Stimulated activated naive CD8-positive, alpha-beta T cell treated with anti-CD3 and anti-CD28 coated beads, Interleukin-15, amount 100 ng/mL, for 72 hours (primary cell): ENCODE results near the gene UTP3.
"Not testable (repeated sequence)": the region's sequence is repeated elsewhere in the genome, so short reads cannot be mapped to it uniquely, and the experiment has no call there.

ENCODE experiments used
- ATAC-seq: fragments of 150-1000 bp; cut with Tn5 transposase; 2 replicates; pipeline ENCODE4 v1.10.0; 2021; ENCODE audit warnings: mild to moderate bottlenecking, moderate library complexity
- DNase-seq, 2 donors: peaks; one replicate each; pipeline ENCODE4 v3.0.0; 2021 to 2022
- H3K27ac Mint-ChIP-seq, 2 donors: one replicate each; pipeline ENCODE4 v1.8.0; 2022; ENCODE audit warnings: mild to moderate bottlenecking in 2 of 2, mixed read lengths in 2 of 2, moderate library complexity in 2 of 2
- H3K27me3 Mint-ChIP-seq: one replicate; pipeline ENCODE4 v1.8.0; 2022; ENCODE audit warnings: mixed read lengths
- H3K4me1 Mint-ChIP-seq: one replicate; pipeline ENCODE4 v1.8.0; 2022; ENCODE audit warnings: mild to moderate bottlenecking, mixed read lengths
- H3K4me3 Mint-ChIP-seq, 2 donors: one replicate each; pipeline ENCODE4 v1.8.0; 2022; ENCODE audit warnings: mild to moderate bottlenecking in 2 of 2, mixed read lengths in 2 of 2, moderate library complexity in 1 of 2
- H3K9me3 Mint-ChIP-seq, 2 donors: one replicate each; pipeline ENCODE4 v1.8.0; 2022; ENCODE audit warnings: mixed read lengths in 2 of 2

UTP3 gene, protein sequence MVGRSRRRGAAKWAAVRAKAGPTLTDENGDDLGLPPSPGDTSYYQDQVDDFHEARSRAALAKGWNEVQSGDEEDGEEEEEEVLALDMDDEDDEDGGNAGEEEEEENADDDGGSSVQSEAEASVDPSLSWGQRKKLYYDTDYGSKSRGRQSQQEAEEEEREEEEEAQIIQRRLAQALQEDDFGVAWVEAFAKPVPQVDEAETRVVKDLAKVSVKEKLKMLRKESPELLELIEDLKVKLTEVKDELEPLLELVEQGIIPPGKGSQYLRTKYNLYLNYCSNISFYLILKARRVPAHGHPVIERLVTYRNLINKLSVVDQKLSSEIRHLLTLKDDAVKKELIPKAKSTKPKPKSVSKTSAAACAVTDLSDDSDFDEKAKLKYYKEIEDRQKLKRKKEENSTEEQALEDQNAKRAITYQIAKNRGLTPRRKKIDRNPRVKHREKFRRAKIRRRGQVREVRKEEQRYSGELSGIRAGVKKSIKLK

DNA sequence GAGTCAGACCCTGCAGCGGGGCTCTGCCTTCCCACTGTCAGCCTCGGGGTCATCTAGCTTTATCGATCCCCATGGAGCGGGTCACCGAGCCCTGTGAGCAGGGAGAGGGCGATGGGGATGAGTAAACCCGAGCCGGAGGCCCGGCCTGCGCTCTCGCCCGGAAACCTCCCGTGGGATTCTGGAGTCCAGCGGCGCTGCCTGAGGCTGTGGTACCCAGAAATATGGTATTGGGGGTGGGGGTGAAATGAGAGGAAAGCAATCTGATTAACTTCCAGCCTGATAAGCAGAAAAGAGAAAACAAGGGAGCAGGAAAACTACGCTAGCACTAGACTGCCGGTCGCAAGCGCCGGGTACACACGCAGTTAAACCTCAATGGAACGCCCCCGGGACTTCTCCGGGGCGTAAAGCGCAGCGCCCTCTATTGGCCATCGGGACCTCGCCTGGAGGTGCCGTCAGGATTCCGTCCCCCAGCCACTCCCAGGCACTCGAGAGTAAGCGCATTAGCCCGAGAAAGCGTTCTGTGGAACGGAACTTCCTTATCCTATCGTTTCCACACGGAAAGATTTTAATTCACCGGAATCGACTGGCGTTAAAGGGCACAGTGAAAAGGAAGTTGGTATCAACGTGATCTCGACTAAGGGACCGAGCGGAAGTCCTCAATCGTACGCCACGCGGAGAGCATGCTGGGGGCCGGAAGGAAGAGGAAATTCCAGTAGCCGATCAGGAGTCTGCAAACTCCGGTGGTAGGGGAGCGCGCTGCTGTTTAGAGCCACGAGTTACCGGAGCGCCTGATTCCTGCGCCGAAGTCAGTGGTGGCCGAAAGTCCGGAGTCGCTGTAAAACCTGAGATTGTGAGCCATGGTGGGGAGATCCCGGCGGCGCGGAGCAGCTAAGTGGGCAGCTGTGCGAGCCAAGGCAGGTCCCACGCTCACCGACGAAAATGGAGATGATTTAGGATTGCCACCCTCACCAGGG lies at the start of gene UTP3:
Gene UTP3, plus strand, starts transcription at position 712 of the 974 bp plus-strand sequence. Its CDS starts 146 bp downstream, at position 858.
- Mint-ChIP-seq H3K27ac (peak within 1 kb of the TSS; percentile 99 to 100), H3K4me3 (peak within 1 kb of the TSS; percentile 98 to 99), H3K4me1 (peaks cover 42% of the 10 kb centered on the region), H3K27me3 (no peaks in the 10 kb centered on the region), H3K9me3 (no peaks in the 10 kb centered on the region)
- ATAC-seq (peak; percentile 94), DNase-seq (peak; percentile 93 to 95)

DNA sequence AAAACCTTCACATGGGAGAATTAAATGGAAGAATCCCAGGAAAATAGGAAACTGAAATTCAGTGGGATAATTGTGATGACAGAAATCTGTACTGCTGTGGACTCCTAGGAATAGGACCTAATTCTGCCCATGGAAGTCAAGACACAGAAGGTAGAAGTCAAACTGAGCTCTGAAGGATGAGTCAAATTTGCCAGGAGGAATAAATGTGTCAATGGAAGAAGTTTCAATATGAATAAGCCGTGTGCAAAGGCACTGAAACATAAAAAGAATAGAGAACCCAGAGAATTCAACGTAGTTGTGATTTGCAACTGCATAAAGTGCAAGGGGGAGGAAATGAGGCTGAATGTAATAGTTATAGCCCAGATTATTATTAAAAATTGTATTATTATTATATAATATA lies 48.1 kb upstream of the UTP3 start:
- DNase-seq, result no peak

DNA sequence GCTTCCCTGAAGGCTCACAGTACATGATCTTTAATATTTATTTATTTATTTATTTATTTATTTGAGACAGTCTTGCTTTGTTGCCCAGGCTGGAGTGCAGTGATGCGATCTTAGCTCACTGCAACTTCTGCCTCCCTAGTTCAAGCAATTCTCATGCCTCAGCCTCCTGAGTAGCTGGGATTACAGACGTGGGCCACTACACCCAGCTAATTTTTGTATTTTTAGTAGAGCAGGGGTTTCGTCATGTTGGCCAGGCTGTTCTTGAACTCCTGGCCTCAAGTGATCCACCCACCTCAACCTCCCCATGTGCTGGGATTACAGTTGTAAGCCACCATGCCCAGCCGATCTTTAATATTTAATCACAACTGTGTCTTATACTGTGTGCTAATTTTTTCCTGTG lies 37.6 kb upstream of the UTP3 start:
- H3K27me3 Mint-ChIP-seq, H3K4me3 Mint-ChIP-seq, H3K9me3 Mint-ChIP-seq, H3K27ac Mint-ChIP-seq, ATAC-seq, DNase-seq, H3K4me1 Mint-ChIP-seq: not testable (repeated sequence)

More for the DNA sequence above, 48.1 kb upstream of the UTP3 start:
- Mint-ChIP-seq H3K4me3 (no peak overlapping the region), H3K27ac (no peak overlapping the region), H3K4me1 (peaks cover 12% of the 10 kb centered on the region), H3K27me3 (no peaks in the 10 kb centered on the region), H3K9me3 (no peaks in the 10 kb centered on the region)
- no peak for ATAC-seq

DNA sequence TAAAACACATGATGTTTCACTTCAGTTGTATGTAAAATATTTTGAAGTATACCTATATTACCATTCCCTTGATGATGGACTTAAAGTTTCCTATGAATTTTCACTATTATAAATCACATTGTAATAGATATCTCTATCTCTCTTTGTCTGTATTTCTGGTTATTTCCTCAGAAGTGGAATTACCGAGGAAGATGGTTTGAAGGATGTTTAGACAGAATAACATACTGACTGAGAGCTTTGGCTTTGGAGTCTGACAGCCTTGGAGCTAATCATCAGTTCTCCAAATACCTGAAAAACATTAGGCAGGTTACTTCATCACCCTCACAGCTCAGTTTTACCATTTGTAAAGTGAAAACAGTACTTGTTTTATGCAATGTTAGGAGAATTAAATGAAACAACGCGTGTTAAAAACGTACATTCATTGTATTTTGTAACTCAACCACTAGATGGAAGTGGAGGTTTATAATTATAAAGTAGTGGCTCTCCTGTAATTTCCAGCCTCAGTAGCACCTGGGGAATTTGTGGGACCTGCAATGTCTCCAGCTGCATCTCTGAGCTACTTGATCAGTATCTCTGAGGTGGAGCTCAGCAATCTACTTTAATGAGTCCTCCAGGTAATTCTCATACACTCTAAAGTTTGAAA lies 36.3 kb upstream of the UTP3 start:
- H3K4me1 Mint-ChIP-seq, result no peaks in the 10 kb centered on the region
- ATAC-seq (peak; percentile 64), DNase-seq (no peak)
- H3K4me3 Mint-ChIP-seq, result peak overlapping the region in 1 of 2 donors; percentile 19
- H3K27me3 Mint-ChIP-seq, result no peaks in the 10 kb centered on the region
- no peaks in the 10 kb centered on the region for H3K9me3 Mint-ChIP-seq
- H3K27ac Mint-ChIP-seq, result no peak overlapping the region

DNA sequence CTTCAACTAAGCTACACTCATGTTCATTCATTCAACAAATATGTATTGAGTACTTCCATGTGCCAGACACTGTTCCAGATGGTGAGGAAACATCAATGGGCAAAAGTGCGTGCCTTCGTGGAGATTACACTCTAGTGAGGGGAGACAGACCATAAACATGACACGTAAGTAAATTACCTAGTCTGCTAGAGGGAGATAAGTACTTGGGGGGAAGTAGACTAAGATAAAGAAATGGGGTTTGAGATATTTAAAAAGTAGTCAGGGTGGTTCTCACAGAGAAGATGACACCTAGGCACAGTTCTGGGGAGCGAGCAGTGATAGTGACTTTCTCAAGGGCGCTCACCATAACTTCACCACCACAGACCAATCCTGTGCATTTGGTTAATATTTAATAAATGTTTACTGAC lies 33.7 kb upstream of the UTP3 start:
- H3K4me3 Mint-ChIP-seq, result no peak overlapping the region
- DNase-seq, result no peak

DNA sequence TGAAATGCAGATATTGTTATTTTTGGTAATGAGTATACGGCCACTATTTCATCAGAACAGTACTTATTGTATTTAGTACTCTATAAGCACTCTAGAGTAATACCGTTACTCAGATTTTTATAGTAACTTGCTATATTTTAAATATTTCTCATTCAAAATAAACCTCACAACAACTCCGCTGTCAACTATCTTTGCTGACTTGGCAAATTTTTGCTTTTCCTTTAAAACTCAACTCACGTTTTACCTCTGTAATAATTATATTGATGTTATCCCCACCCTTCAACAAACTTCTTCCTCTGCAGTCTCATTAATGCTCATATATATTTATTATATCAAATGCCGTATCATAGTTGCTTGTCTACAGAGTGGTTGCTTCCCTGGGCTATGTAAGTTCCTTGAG lies 31.0 kb upstream of the UTP3 start:
- Mint-ChIP-seq H3K27me3 (no peaks in the 10 kb centered on the region), H3K9me3 (no peaks in the 10 kb centered on the region), H3K27ac (peak overlapping the region in 1 of 2 donors; percentile 20), H3K4me1 (peaks cover 12% of the 10 kb centered on the region), H3K4me3 (no peak overlapping the region)
- DNase-seq, result no peak
- ATAC-seq, result no peak

More for the DNA sequence above, 33.7 kb upstream of the UTP3 start:
- Mint-ChIP-seq H3K27me3 (no peaks in the 10 kb centered on the region), H3K4me1 (no peaks in the 10 kb centered on the region), H3K9me3 (no peaks in the 10 kb centered on the region), H3K27ac (no peak overlapping the region)
- ATAC-seq, result no peak

DNA sequence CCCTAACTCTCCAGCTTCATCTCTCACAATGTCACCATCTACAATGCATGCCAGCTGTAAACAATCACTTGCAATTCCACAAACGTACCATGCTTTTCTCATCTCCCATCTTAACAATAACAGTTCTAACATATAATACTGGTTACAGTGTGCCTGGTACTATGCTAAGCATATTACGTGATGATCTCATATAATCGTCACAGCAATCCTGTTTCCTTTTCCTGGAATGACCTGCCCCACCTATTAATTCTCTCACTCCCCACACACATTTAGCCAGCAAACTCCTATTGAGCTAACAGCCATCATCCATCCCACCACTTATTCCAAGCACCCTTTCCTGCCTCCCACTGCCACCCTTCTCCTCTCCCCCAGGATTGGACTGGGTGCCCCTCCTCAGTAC lies 29.9 kb upstream of the UTP3 start:
- DNase-seq, result no peak
- no peaks in the 10 kb centered on the region for H3K9me3 Mint-ChIP-seq
- no peak for ATAC-seq
- peaks cover 12% of the 10 kb centered on the region for H3K4me1 Mint-ChIP-seq
- H3K4me3 Mint-ChIP-seq, result no peak overlapping the region
- no peak overlapping the region for H3K27ac Mint-ChIP-seq
- no peaks in the 10 kb centered on the region for H3K27me3 Mint-ChIP-seq

DNA sequence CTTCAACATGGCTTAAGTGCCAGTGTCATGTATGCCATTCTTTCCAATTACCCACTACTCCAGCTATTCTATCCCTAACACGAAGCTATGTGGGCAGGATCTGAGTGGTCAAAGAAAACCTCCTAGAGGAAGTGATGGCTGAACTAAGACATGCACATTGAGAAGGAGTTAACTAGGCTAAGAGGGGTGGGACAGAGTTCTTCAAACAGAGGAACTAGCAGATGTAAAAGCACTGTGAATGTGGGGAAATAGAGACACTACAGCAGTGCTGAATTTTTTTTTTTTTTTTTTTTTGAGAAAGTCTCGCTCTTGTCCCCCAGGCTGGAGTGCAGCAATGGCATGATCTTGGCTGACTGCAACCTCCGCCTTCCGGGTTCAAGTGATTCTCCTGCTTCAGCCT lies 28.2 kb upstream of the UTP3 start:
- no peak overlapping the region for H3K4me3 Mint-ChIP-seq
- H3K27ac Mint-ChIP-seq, result no peak overlapping the region
- peaks cover 12% of the 10 kb centered on the region for H3K4me1 Mint-ChIP-seq
- ATAC-seq (no peak), DNase-seq (no peak)
- no peaks in the 10 kb centered on the region for H3K9me3 Mint-ChIP-seq
- H3K27me3 Mint-ChIP-seq, result no peaks in the 10 kb centered on the region

DNA sequence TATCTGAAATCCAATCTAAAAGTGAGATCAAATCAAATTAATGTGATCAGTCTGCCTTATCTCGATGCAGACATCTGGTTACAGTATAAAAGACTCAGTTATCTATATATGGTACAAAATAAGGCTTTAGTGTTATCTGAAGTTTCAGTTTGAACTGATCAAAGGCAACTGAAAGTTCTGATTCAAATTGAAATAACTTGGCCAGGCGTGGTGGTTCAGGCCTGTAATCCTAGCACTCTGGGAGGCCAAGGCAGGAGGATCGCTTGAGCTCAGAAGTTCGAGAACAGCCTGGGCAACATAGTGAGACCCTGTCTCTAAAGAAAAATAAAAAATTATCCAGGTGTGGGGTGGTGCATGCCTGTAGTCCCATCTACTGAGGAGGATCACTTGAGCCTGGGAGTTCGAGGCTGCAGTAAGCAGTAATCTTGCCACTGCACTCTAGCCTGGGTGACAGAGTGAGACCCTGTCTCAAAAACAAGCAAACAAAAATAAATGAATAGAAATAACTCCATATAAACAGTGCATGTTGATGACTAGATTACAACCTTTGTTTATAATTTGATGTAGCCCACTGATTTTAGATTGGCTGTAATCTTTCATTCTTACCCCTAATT lies 26.9 kb upstream of the UTP3 start:
- DNase-seq, result peak in 1 of 2 donors; percentile 30
- not testable (repeated sequence) for H3K9me3 Mint-ChIP-seq, H3K27ac Mint-ChIP-seq, H3K4me3 Mint-ChIP-seq, H3K27me3 Mint-ChIP-seq
- peak; percentile 89 for ATAC-seq
- H3K4me1 Mint-ChIP-seq, result peaks cover 12% of the 10 kb centered on the region

DNA sequence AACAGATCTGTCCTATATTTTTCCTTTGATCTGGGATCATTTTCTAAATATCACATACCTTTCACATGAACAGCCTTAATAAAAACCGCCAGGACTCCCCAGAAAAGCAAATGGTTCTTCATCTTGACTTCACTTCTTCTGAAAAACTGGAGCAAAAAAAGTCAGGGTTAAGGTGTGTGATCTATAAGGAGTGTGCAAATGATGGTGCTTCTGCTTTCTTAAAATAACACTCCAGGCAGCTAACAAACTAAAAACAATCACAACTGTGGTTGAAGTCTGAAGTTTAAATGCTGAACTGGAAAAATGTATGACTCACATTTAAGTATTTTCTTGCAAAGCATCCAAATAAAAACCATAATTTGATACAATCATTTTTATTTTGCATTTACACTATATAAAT lies 22.0 kb upstream of the UTP3 start, which contains the start of gene JCHAIN:
Gene JCHAIN, minus strand, starts transcription at position 140 of the 400 bp plus-strand sequence. Its CDS starts 18 bp downstream, at position 122.
- DNase-seq, result no peak
- no peaks in the 10 kb centered on the region for H3K9me3 Mint-ChIP-seq
- no peak for ATAC-seq
- H3K27ac Mint-ChIP-seq, result no peak within 1 kb of the TSS
- H3K27me3 Mint-ChIP-seq, result no peaks in the 10 kb centered on the region
- peaks cover 14% of the 10 kb centered on the region for H3K4me1 Mint-ChIP-seq
- no peak within 1 kb of the TSS for H3K4me3 Mint-ChIP-seq

DNA sequence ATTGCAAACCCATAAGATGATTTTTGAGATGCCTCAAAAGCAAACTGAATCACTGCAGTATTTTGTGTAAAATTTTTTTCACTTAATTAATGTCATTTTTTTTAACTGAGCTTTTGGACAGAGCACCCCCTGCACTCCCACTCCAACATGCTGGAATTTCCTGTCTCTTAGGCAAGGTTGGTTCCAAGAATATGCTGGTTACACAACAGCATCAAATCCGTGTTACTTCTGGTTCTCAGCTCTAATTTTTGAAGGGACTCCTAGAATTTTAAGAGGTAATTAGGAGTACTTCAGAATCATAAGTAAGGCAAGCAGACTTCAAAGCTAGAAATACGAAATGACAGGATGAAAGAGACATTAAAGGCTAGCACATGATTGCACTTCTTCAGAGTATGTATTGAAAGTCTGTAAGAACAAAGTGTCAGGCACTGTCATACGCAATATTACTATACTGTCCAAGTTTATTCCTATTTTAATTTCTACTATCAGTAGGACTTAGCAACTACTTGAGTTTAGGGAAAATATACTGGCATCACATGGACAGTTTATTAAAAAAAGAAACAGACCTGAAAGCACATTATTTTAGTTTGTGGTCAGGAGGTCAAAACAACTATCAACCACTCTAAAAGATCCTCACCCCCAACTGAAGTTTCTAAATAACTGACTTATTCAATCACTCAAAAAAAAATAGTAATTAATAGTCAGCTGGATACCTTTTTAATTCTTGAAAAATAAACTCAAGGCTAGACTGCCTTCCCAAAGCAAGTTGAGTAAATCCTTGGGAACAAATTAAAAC lies 20.4 kb upstream of the UTP3 start:
- ATAC-seq (no peak), DNase-seq (no peak)
- no peaks in the 10 kb centered on the region for H3K9me3 Mint-ChIP-seq
- peak overlapping the region in 1 of 2 donors; percentile 67 for H3K27ac Mint-ChIP-seq
- peaks cover 8% of the 10 kb centered on the region for H3K4me1 Mint-ChIP-seq
- no peak overlapping the region for H3K4me3 Mint-ChIP-seq
- H3K27me3 Mint-ChIP-seq, result no peaks in the 10 kb centered on the region

DNA sequence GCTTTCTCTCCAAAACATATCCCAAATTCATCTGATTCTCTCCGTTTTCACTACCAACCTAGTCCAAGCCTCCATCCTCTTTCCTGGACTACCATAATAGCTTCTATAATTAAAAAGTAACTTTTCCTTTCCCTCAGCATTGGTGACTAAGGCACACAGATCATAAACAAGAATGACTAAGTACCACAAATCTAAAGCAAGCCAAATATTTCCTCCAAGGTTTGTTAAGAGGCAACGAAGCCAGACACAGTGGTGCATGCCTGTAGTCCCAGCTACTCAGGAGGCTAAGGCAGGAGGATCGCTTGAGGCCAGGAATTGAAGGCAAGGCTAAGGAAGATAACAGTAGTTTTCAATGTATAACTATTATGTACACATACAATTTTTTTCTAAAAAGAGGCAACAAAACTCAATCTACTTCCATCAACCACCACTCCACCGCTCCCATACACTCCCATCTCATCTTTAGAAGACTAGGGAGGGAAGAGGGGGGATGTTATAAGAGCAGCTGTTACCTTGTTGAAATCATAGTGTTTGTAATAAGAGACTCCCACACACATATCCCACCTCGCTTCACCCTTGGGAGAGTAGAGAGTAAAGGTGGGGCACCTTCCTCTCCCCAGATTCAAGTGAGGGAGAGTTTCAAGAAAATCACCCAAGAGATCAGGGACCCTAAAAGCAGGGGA lies 17.9 kb upstream of the UTP3 start:
- no peak overlapping the region for H3K27ac Mint-ChIP-seq
- H3K4me3 Mint-ChIP-seq, result no peak overlapping the region
- H3K9me3 Mint-ChIP-seq, result no peaks in the 10 kb centered on the region
- H3K4me1 Mint-ChIP-seq, result peaks cover 8% of the 10 kb centered on the region
- H3K27me3 Mint-ChIP-seq, result no peaks in the 10 kb centered on the region
- no peak for ATAC-seq
- DNase-seq, result no peak

DNA sequence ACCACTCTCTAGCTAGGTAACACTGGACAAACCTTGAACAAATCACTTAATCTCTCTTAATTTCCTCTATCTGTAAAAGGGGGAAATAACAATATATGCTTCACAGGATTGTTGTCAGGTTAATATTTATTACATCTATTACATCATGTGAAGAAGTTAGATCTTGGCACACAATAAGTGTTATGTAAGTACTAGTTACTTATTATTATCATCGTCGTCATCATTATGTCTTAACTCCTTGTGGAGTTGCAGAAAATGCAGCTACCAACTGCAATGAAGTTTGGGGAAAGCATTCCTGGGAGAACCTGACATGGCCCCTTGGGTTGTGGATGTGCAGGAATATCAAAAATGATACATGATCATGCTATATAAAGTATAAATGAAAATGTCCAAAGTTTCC lies 17.2 kb upstream of the UTP3 start:
- H3K4me1 Mint-ChIP-seq, result peaks cover 8% of the 10 kb centered on the region
- ATAC-seq, result no peak
- H3K9me3 Mint-ChIP-seq, result no peaks in the 10 kb centered on the region
- H3K27ac Mint-ChIP-seq, result no peak overlapping the region
- no peak overlapping the region for H3K4me3 Mint-ChIP-seq
- H3K27me3 Mint-ChIP-seq, result no peaks in the 10 kb centered on the region
- no peak for DNase-seq

DNA sequence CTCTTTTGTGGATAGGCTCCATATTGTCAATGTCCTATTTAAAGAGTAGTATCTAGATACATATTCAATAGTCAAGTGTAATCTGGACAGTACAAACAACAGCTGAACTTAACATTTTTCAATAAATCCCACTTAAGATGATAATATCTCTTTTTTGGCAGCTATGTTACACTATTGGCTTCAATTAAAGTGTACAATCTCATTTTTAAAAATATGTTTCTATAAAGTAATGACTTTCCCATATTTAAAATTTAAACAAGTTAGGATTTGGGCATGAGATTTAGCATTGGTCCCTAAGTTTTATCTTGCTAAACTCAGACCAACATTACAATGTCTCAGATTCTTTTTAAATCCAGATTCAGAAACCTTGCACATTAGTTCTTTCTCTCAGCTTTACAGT lies 14.1 kb upstream of the UTP3 start:
- H3K4me3 Mint-ChIP-seq, result no peak overlapping the region
- DNase-seq (no peak), ATAC-seq (no peak)
- peaks cover 26% of the 10 kb centered on the region for H3K4me1 Mint-ChIP-seq
- H3K27me3 Mint-ChIP-seq, result no peaks in the 10 kb centered on the region
- H3K9me3 Mint-ChIP-seq, result no peaks in the 10 kb centered on the region
- no peak overlapping the region for H3K27ac Mint-ChIP-seq
